GM21367 (cell line): ENCODE results near the gene ALDH1B1.

ENCODE experiments used
- ATAC-seq: cut with Tn5 transposase; IDR thresholded peaks from one replicate; pipeline ENCODE4 v1.9.1; 2021; ENCODE audit not compliant: unreplicated experiment

The ALDH1B1 gene

DNA sequence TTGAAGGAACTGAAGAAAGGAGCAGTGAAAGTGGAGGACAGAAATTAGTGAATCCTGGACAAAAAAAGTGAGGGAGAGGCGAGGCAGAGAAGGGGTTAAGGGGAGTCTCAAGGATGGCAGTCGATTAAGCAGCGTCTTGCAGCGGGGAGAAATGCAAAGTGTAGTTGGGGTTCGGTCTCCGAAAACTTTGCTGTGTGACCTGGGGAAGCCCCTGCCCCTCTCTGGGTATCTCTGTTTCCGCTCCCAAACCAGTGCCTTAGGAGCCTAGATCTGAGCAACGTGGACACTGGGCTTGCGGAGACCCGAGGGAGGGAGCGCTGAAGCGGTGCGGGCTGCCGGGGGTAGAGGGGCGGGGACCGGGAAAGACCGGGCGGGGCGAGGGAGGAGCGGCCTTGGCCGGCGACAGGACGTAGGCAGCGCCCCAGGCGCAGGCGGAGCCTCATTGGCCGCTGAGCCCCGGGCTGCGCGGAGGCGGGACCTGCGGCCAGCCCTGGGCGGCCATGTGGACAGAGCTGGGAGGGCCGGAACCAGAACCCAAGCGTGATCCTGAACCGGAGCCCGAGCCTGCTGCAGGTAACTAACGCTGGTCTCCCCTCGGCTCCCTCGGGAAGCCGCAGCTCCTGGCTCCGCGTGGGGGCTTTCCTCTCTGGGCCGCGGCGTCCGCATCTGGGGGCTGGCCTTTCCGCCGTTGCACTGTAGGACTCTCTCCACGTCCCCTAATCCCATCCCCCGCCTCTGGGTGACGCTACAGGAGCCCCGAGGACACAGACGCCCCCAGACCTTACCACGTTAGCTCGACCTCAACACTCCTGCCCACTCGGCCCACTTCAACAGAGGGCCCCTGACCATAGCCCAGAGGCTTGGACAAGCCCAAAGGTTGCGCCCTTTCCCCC lies at the start of gene ALDH1B1:
Gene ALDH1B1 (plus strand): TSS at position 468 of the 893 bp plus-strand sequence. CDS start 3,047 bp downstream, outside the sequence.
- peak; percentile 98 for ATAC-seq

GRCh38 chr9:38343037-38343436 lies 49.5 kb upstream of the ALDH1B1 start:
- no peak for ATAC-seq

DNA sequence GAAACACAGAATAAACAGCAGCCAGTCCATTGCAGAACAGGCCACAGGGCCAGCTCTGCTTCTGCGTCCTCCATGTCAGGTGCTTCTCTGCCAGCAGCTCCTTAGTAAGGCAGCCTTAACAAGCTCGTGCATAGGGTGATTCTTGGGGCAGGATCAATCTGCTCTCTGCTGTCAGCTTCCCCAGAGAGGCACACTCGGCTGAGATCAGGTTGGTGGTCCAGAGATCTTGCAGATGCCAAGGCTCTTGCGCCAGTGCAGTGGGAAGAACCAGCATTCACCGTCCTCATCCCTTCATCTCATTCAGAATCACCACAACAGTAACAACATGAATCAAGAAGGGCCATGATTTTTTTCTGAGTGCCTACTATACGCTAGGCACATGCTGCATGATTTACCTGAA lies 49.0 kb upstream of the ALDH1B1 start:
- no peak for ATAC-seq

GRCh38 chr9:38344566-38345324 lies 47.8 kb upstream of the ALDH1B1 start:
- no peak for ATAC-seq

DNA sequence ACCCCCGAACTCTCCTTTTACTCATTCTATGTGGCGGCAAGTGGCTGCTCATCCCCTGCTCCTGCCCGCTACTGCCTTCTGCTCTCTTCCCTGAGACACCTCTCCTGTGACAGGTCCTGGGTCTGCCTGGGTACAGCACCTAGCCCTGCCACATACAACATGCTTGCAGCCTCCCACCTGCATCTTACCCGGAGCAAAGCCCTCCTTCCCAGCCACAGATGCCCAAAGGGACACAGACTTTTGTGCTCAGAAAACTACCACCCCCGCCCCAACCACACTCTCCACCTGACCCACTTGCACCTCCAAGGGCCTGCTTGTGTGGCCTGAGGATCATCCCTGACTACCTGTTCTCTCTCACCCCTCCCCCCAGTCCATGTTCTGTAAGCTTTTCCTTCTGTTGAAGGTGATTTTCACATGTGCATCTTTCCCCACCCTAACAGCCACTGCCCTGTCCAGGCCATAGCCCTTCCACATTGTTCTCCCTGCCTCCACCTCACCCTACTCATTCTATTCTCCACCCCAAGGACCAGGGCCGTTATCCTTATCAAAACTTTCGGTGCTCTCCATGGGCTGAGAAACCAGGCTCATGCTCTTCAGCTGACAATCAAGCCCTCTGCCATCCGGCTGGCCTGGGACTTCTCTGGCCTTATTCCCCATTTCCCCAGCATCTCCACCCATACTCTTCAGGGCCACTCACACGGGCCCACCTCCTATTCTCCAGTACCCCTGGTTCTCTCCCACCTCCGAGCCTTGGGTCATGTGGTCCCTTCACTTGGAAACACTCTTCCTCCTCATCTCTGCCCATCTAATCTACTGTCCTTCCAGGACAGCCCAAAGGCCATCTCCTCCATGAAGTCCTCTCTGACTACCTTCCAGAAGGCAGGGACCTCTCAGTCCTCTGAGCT lies 46.4 kb upstream of the ALDH1B1 start:
- ATAC-seq: no peak

GRCh38 chr9:38346811-38347210 lies 45.7 kb upstream of the ALDH1B1 start:
- ATAC-seq: no peak

- no peak for ATAC-seq
Observed at GRCh38 chr9:38347271-38347671, 45.2 kb upstream of the ALDH1B1 start.

DNA sequence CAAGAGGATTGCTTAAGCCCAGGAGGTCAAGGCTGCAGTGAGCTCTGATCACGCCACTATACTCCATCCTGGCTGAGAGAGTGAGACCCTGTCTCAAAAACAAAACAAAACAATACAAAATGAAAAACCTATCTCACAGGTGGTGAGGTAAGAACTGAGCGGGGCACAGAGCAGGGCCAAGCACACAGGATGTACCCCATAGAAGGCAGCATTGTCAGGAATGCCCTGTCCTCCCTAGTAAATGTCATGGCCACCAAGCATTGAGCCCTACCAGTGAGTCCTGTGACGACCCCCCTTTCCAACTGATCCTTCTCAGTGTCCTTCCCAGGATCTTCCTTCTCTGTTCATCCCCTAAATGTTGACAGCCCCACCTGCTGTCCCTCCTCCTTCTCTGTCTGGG lies 44.6 kb upstream of the ALDH1B1 start:
- no peak for ATAC-seq

DNA sequence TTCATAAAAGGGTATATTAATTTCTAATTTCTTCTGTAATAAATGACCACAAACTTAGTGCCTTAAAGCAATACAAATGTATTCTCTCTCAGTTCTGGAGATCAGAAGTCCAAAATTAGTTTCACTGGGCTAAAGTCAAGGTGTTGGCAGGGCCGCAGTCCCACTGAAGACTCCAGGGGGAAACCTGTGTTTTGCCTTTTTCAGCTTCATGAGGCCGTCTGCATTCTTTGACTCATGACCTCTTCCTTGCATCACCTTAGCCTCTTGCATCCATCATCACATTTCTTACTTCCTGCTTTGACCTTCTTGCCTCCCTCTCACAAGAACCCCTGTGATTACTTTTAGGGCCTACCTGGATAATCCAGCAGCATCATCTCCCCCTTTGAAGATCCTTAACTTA lies 42.0 kb upstream of the ALDH1B1 start:
- no peak for ATAC-seq

DNA sequence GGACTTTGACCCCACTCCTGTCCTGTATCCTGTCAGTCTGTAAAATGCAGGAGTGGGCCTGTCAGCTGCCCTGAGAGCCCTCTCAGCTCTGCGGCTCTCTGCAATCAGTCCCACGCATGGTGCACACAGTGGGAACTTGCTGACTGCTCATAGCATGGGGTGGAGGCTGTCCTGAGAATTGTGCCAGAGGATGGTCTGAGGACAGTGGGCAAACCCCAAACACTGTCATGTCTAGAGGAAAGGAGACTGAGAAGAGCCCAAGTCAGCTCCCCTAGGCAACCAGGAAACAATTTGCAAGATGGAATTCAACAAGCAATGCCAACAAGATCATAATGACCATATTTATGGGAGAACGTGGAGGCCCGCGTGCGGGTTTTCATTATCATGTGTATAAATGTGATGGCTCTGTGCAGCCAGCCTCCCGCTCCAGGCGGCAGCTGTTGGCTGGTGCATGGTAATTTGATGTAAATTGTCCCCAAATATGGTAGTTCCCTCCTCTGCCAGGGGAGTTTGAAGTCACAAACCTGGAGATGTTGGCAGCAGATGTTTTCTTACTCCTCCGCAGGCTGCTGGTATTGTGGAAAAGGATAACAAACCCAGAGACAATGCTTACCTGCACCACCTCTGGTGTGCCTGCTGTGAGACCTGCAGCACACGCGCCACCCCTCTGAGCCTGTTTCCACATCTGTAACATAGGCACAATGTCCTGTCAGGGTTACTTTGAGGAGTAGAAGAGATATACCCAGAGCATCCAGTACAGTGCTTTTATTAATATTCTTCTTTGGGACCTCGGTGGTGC lies 39.8 kb upstream of the ALDH1B1 start:
- no peak for ATAC-seq

GRCh38 chr9:38355115-38355514 lies 37.4 kb upstream of the ALDH1B1 start:
- no peak for ATAC-seq

DNA sequence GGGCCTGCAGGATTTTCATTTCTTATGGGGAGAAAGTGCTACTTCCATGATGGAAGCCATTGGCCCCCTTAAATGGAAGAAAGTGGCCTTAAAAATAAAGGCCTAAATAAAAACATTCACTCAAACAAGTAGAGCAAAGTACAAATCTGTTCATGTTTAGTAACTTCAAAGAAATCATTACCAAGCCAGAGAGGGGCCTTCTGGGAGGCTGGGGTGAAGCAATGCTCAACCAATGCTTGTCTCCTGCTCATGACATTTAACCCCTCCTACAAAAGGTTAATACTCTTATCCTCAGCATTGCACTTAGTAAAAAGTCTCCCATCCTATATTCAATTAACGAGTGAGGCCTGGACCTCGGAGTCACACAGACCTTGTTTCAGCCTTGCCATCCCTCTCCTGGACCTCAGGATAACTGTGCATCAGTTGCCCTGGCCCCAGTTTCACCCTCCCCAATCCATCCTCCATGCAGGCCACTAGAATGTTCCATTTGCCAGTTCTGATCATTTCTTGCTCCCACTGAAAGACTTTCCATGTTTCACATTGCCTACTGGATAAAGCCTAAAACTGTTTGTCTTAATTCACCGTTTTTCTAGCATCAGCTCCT lies 36.9 kb upstream of the ALDH1B1 start:
- ATAC-seq: no peak

DNA sequence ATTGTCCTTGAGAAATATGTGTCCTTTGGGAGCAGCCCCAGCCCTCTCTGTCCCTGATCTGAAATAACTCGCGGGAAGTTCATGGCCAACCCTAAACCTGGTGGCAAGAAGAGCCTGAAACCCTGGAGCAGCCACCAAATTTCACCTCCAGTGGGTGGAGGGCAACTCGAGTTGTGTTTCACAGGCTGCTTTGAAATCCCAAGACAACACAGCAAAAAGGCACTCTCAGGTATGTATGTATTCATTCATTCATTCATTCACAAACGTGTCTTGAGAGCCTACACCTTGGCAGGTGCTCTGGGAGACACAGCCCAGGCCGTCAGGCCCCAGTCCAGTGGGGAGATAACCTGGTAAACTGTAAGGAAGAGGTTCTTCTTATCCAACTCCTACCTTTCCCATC lies 35.7 kb upstream of the ALDH1B1 start:
- ATAC-seq: no peak

GRCh38 chr9:38357350-38358114 lies 35.0 kb upstream of the ALDH1B1 start:
- ATAC-seq: no peak

DNA sequence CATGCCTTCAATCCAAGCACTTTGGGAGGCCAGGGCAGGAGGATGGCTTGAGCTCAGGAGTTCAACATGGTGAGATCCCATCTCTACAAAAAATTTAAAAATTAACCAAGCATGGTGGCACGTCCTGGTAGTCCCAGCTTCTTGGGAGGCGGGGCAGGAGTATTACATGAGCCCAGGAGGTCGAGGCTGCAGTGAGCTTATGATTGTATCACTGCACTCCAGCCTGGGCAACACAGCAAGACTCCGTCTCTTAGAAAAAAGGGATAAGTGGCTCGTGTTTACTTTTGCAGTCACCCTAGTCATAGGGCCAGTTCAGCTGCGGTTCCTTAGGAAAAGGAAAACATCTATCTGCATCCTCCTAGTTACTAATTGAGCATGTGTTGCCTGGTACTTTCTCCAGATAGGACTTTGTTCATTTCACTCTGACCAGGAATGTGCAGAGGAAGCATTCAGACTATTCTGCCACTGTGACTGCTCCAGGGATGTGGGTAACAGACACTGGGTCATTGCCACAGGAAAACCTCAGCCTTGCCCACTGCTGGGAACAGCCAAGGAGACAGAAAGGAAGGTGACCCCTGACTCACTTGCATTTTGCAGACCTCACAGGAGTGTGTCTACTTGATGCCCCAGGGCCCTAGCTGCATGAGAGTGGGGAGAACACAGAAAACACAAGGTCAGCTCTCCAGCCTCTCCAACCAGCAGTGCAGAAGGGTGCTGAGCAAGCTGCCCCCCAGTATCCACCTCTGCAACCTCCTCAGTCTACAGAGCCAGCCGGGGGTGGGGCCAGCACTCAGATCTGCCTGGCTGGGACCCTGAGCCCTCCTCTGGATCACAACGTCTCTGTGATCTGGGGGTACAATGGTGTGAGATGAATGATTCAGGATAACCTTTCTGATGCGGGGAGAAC lies 33.9 kb upstream of the ALDH1B1 start:
- ATAC-seq: no peak

DNA sequence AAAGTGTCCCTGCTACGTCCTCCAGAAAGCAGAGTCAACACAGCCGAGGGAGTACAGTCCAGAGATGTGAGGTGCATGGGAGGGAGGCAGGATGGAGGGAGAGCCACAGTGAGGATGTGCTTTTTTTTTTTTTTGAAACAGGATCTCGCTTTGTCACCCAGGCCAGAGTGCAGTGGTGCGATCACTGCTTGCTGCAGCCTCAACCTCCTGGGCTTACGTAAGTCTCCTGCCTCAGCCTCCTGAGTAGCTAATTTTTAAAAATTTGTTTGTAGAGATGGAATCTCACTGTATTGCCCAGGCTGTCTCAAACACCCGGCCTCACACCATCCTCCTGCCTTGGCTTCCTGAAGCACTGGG lies 33.2 kb upstream of the ALDH1B1 start:
- ATAC-seq: no peak

DNA sequence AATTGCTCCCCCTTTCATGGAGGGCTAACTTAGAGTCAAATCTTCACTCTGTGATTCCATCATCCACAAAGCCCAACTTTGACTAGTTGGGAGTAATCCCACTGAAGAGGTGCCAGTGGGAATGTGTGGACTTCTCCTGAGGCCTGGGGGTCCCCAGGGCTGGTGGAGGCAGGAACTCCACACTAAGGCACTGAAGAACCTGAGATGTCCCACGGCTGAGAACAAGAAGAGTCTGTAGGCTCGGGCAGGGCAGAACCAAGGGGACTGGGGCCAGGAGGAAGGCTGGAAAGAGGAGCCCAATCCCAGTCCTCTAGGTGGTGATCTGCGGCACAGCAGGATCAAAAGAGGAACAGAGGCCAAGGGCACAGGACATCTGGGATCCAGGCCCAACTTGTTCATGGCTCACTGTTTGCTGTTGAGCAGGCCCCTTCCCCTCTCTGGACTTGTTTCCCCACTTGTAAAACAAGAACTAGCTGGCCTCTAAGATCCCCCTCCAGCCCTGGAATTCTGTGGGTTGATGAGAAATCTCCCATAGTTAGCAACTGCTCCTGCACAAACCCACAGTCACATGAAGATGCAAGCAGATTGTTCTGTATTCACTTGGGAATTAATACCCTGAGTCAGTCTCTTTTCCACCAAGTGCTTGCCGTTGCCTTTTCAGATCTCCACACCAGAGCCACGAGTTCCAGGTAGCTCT lies 32.7 kb upstream of the ALDH1B1 start:
- ATAC-seq: no peak
